Stomach smooth muscle (tissue), 2 donors: ENCODE measurements around the gene IP6K2.

Experiments
- H3K27ac ChIP-seq: one replicate; pipeline ENCODE4 v1.7.0; 2013; ENCODE audit warnings: mild to moderate bottlenecking, low read length, inconsistent platforms
- H3K27me3 ChIP-seq, 2 donors: one replicate each; pipeline ENCODE4 v1.7.0; 2013; ENCODE audit warnings: low read length in 2 of 2; ENCODE audit not compliant: insufficient read depth in 2 of 2, control insufficient read depth in 1 of 2
- H3K36me3 ChIP-seq, 2 donors: one replicate each; pipeline ENCODE4 v1.7.0; 2013; ENCODE audit warnings: low read length in 2 of 2; ENCODE audit not compliant: control insufficient read depth in 2 of 2, insufficient read depth in 2 of 2
- H3K4me1 ChIP-seq: one replicate; pipeline ENCODE4 v1.7.0; 2013; ENCODE audit warnings: low read length; ENCODE audit not compliant: control insufficient read depth, insufficient read depth
- H3K4me3 ChIP-seq, 2 donors: one replicate each; pipeline ENCODE4 v1.7.0; 2013; ENCODE audit warnings: low read length in 2 of 2
- H3K9ac ChIP-seq, 2 donors: one replicate each; pipeline ENCODE4 v1.7.0; 2013; ENCODE audit warnings: low read length in 2 of 2, mild to moderate bottlenecking in 1 of 2
- H3K9me3 ChIP-seq, 2 donors: one replicate each; pipeline ENCODE4 v1.7.0; 2013; ENCODE audit warnings: low read length in 2 of 2; ENCODE audit not compliant: control insufficient read depth in 2 of 2
- donor health status: healthy.
- donor health status: Pancreatic carcinoma.

IP6K2 gene

GRCh38 chr3:48689384-48689783 is 27.6 kb downstream of the IP6K2 start:
- Histone ChIP-seq H3K27ac (no peak overlapping the region), H3K27me3 (no peaks in the 10 kb centered on the region), H3K9ac (peak overlapping the region in 1 of 2 donors; percentile 2), H3K4me3 (no peak overlapping the region), H3K9me3 (no peaks in the 10 kb centered on the region), H3K36me3 (peaks cover 52 to 54% of the 10 kb centered on the region in 2 donors), H3K4me1 (peaks cover 40% of the 10 kb centered on the region)

- peaks cover 48 to 50% of the 10 kb centered on the region in 2 donors for H3K36me3 ChIP-seq
Observed at GRCh38 chr3:48688737-48689075, 28.3 kb downstream of the IP6K2 start.

GRCh38 chr3:48688032-48688736 is 28.8 kb downstream of the IP6K2 start:
- Histone ChIP-seq H3K4me1 (peaks cover 46% of the 10 kb centered on the region), H3K9me3 (no peaks in the 10 kb centered on the region), H3K36me3 (peaks cover 43 to 45% of the 10 kb centered on the region in 2 donors), H3K9ac (no peak overlapping the region), H3K4me3 (no peak overlapping the region), H3K27me3 (no peaks in the 10 kb centered on the region), H3K27ac (no peak overlapping the region)

More at GRCh38 chr3:48688737-48689075, 28.3 kb downstream of the IP6K2 start:
- Histone ChIP-seq H3K27ac (no peak overlapping the region), H3K4me3 (no peak overlapping the region), H3K9me3 (no peaks in the 10 kb centered on the region), H3K4me1 (peaks cover 42% of the 10 kb centered on the region), H3K27me3 (no peaks in the 10 kb centered on the region), H3K9ac (no peak overlapping the region)

GRCh38 chr3:48687220-48687678 is 29.8 kb downstream of the IP6K2 start:
- no peaks in the 10 kb centered on the region for H3K27me3 ChIP-seq
- H3K9me3 ChIP-seq, result no peaks in the 10 kb centered on the region
- peaks cover 36 to 37% of the 10 kb centered on the region in 2 donors for H3K36me3 ChIP-seq
- H3K27ac ChIP-seq, result peak overlapping the region; percentile 49
- H3K9ac ChIP-seq, result no peak overlapping the region
- H3K4me3 ChIP-seq, result no peak overlapping the region
- H3K4me1 ChIP-seq, result peaks cover 46% of the 10 kb centered on the region

GRCh38 chr3:48686538-48687219 is 30.3 kb downstream of the IP6K2 start:
- Histone ChIP-seq H3K4me1 (peaks cover 46% of the 10 kb centered on the region), H3K4me3 (peak overlapping the region in 1 of 2 donors; percentile 95), H3K27me3 (no peaks in the 10 kb centered on the region), H3K9ac (peak overlapping the region; percentile 84 to 94), H3K36me3 (peaks cover 39 to 40% of the 10 kb centered on the region in 2 donors), H3K27ac (peak overlapping the region; percentile 49), H3K9me3 (no peaks in the 10 kb centered on the region)

- H3K9me3 ChIP-seq, result no peaks in the 10 kb centered on the region
- peaks cover 46% of the 10 kb centered on the region for H3K4me1 ChIP-seq
- peak within 1 kb of the TSS; percentile 90 to 94 for H3K9ac ChIP-seq
- peaks cover 38 to 42% of the 10 kb centered on the region in 2 donors for H3K36me3 ChIP-seq
- no peaks in the 10 kb centered on the region for H3K27me3 ChIP-seq
- peak within 1 kb of the TSS; percentile 46 for H3K27ac ChIP-seq
- peak within 1 kb of the TSS; percentile 93 to 95 for H3K4me3 ChIP-seq
Observed at GRCh38 chr3:48685603-48686511, 31.2 kb downstream of the IP6K2 start, which contains the start of gene NCKIPSD. Gene NCKIPSD, minus strand, starts transcription at chr3:48685915. Its CDS starts 108 bp downstream, at chr3:48685807.

GRCh38 chr3:48685293-48685602 is 31.8 kb downstream of the IP6K2 start:
- Histone ChIP-seq H3K4me1 (peaks cover 46% of the 10 kb centered on the region), H3K9me3 (no peaks in the 10 kb centered on the region), H3K27ac (peak overlapping the region; percentile 46), H3K36me3 (peaks cover 38 to 46% of the 10 kb centered on the region in 2 donors), H3K27me3 (no peaks in the 10 kb centered on the region), H3K4me3 (peak overlapping the region; percentile 93 to 95), H3K9ac (peak overlapping the region; percentile 90 to 94)

GRCh38 chr3:48684480-48685143 is 32.4 kb downstream of the IP6K2 start:
- Histone ChIP-seq H3K9me3 (no peaks in the 10 kb centered on the region), H3K4me3 (peak overlapping the region; percentile 33 to 95), H3K27ac (no peak overlapping the region), H3K36me3 (peaks cover 37 to 47% of the 10 kb centered on the region in 2 donors), H3K9ac (peak overlapping the region; percentile 52 to 58), H3K27me3 (no peaks in the 10 kb centered on the region), H3K4me1 (peaks cover 46% of the 10 kb centered on the region)

GRCh38 chr3:48684054-48684349 is 33.0 kb downstream of the IP6K2 start:
- H3K36me3 ChIP-seq, result peaks cover 37 to 46% of the 10 kb centered on the region in 2 donors
- no peaks in the 10 kb centered on the region for H3K27me3 ChIP-seq
- peak overlapping the region; percentile 51 to 52 for H3K9ac ChIP-seq
- peaks cover 46% of the 10 kb centered on the region for H3K4me1 ChIP-seq
- H3K4me3 ChIP-seq, result peak overlapping the region; percentile 33 to 95
- no peaks in the 10 kb centered on the region for H3K9me3 ChIP-seq
- no peak overlapping the region for H3K27ac ChIP-seq

GRCh38 chr3:48682786-48683185 is 34.2 kb downstream of the IP6K2 start:
- Histone ChIP-seq H3K36me3 (peaks cover 33 to 45% of the 10 kb centered on the region in 2 donors), H3K27me3 (no peaks in the 10 kb centered on the region), H3K27ac (no peak overlapping the region), H3K9ac (no peak overlapping the region), H3K4me1 (peaks cover 46% of the 10 kb centered on the region), H3K9me3 (no peaks in the 10 kb centered on the region), H3K4me3 (no peak overlapping the region)
